HepG2 (cell line): ENCODE data around the gene UQCRC1. TPM values are rescaled to one million over a fixed set of nuclear protein-coding genes. Genes with fewer than 3 reads are reported as not detected.

Experiments used
- ATAC-seq: fragments of 200-7000 bp; cut with Tn5 transposase; 3 replicates; pipeline ENCODE4 v1.9.1; 2020; ENCODE audit warnings: mild to moderate bottlenecking, moderate library complexity
- BruUV-seq: library from RNA; stranded (reverse); fragments of 400-500 nt; replicated peaks from 2 replicates; lab custom pipeline; 2021; lab: Mats Ljungman, UMichigan
- CTCF ChIA-PET: fragments of 300-600 bp; formaldehyde crosslinking; extraction: SDS; loops from one replicate; lab custom pipeline; 2021; ENCODE audit warnings: low total read pairs, inconsistent platforms, low intra/inter-chr PET ratio; lab: Yijun Ruan, JAX
- POLR2A ChIA-PET: fragments of 350-600 bp; sonication (Branson Sonifier 250); formaldehyde crosslinking; loops from one replicate; lab custom pipeline; 2020; ENCODE audit warnings: antibody characterized with exemption, inconsistent platforms; lab: Yijun Ruan, JAX
- DNase-seq: peaks from one replicate; pipeline ENCODE4 v3.0.0-alpha.2; 2015; ENCODE audit warnings: low spot score
- FAIRE-seq: peaks from 3 replicates; lab custom pipeline; 2011; peaks lifted over from hg19 to GRCh38; lab: Jason Lieb, UNC
- H2AFZ ChIP-seq: one replicate; pipeline ENCODE4 v1.6.1; 2011; ENCODE audit warnings: low read length, inconsistent platforms
- H3K27ac ChIP-seq: fragments of 300-600 bp; 3 replicates; pipeline ENCODE4 v1.8.0; 2011; ENCODE audit warnings: mixed run types, mild to moderate bottlenecking, mixed read lengths, low read length, inconsistent platforms; ENCODE audit not compliant: insufficient read depth; ENCODE audit errors: extremely low read length
- H3K27me3 ChIP-seq, 2 experiments: fragments of 200-600 bp in 1 of 2; 2 replicates in 1 of 2; 3 replicates in 1 of 2; pipeline versions ENCODE4 v1.6.0 to v1.8.0; 2011; ENCODE audit warnings: low read length in 2 of 2, mild to moderate bottlenecking in 2 of 2, moderate library complexity in 2 of 2, inconsistent platforms in 1 of 2; ENCODE audit not compliant: insufficient read depth in 2 of 2, control insufficient read depth in 1 of 2
- H3K36me3 ChIP-seq, 2 experiments: fragments of 200-600 bp in 1 of 2; replicated peaks in 1 of 2; 2 replicates in 1 of 2; 3 replicates in 1 of 2; pipeline versions ENCODE4 v1.5.1 to v1.8.0; 2011; ENCODE audit warnings: low read length in 2 of 2, inconsistent platforms in 1 of 2; ENCODE audit not compliant: insufficient read depth in 2 of 2, control insufficient read depth in 1 of 2
- H3K4me1 ChIP-seq: 2 replicates; pipeline ENCODE4 v1.5.1; 2012; ENCODE audit warnings: low read length, inconsistent platforms; ENCODE audit not compliant: insufficient read depth
- H3K4me2 ChIP-seq: 2 replicates; pipeline ENCODE4 v1.6.0; 2011; ENCODE audit warnings: low read depth, low read length, inconsistent platforms
- H3K4me3 ChIP-seq, 3 experiments: fragments of 200-600 bp in 1 of 3; sonication (generic), shearing (Covaris generic) in 1 of 3; replicated peaks in 1 of 3; 2 replicates each; pipeline ENCODE4 v1.5.1; 2011 to 2016; ENCODE audit warnings: low read length in 3 of 3, inconsistent platforms in 2 of 3, low read depth in 2 of 3, mild to moderate bottlenecking in 2 of 3, control low read depth in 1 of 3, mixed read lengths in 1 of 3; ENCODE audit not compliant: insufficient read depth in 1 of 3
- H3K79me2 ChIP-seq: one replicate; pipeline ENCODE4 v1.6.1; 2011; ENCODE audit warnings: low read length, inconsistent platforms; ENCODE audit not compliant: insufficient read depth
- H3K9ac ChIP-seq: 2 replicates; pipeline ENCODE4 v1.6.0; 2011; ENCODE audit warnings: mild to moderate bottlenecking, low read depth, low read length, inconsistent platforms; ENCODE audit not compliant: insufficient read depth
- H3K9me3 ChIP-seq: 2 replicates; pipeline ENCODE4 v1.5.1; 2012; ENCODE audit warnings: mild to moderate bottlenecking, low read length
- H4K20me1 ChIP-seq: 2 replicates; pipeline ENCODE4 v1.6.0; 2011; ENCODE audit warnings: inconsistent platforms, mild to moderate bottlenecking, low read length, moderate library complexity; ENCODE audit not compliant: insufficient read depth
- ATF1 ChIP-seq: IDR thresholded peaks from 2 replicates; pipeline ENCODE4 v1.6.1; 2016; ENCODE audit warnings: mild to moderate bottlenecking, control low read depth
- ATF5 ChIP-seq: sonication (generic); formaldehyde crosslinking; IDR thresholded peaks from 2 replicates; pipeline ENCODE4 v1.4.0; 2020; ENCODE audit warnings: mild to moderate bottlenecking, low read depth, missing genetic modification reagents
- CEBPG ChIP-seq: IDR thresholded peaks from 2 replicates; pipeline ENCODE4 v1.6.1; 2016
- ETV6 ChIP-seq: sonication (generic); formaldehyde crosslinking; conservative IDR thresholded peaks from 2 replicates; pipeline ENCODE4 v1.4.0; 2020; ENCODE audit warnings: missing genetic modification reagents
- GABPA ChIP-seq, 2 experiments: IDR thresholded peaks; 2 replicates each; pipeline ENCODE4 v1.6.1; 2011 to 2016; ENCODE audit warnings: low read depth in 2 of 2, low read length in 1 of 2, missing biosample characterization in 1 of 2, missing genetic modification characterization in 1 of 2
- HNRNPL ChIP-seq: fragments of 200-400 bp; formaldehyde crosslinking; IDR thresholded peaks from 2 replicates; pipeline ENCODE4 v1.6.1; 2017; ENCODE audit warnings: mild to moderate bottlenecking, low read depth, low read length
- KAT2B ChIP-seq: fragments of 150-350 bp; IDR thresholded peaks from 2 replicates; pipeline ENCODE4 v1.6.1; 2014; ENCODE audit warnings: low read depth, low read length, borderline replicate concordance
- MED13 ChIP-seq: sonication (generic); formaldehyde crosslinking; IDR thresholded peaks from 2 replicates; pipeline ENCODE4 v1.5.0; 2020; ENCODE audit warnings: missing genetic modification reagents
- RAD51 ChIP-seq: fragments of 450-650 bp; IDR thresholded peaks from 2 replicates; pipeline ENCODE4 v1.6.1; 2016; ENCODE audit warnings: borderline replicate concordance
- RCOR2 ChIP-seq: IDR thresholded peaks from 2 replicates; pipeline ENCODE4 v1.6.1; 2016; ENCODE audit warnings: missing biosample characterization, missing genetic modification reagents
- SALL2 ChIP-seq: sonication (generic); formaldehyde crosslinking; IDR thresholded peaks from 2 replicates; pipeline ENCODE4 v1.8.1; 2023; ENCODE audit warnings: mild to moderate bottlenecking, missing genetic modification reagents, inconsistent platforms
- ZFP1 ChIP-seq: IDR thresholded peaks from 2 replicates; pipeline ENCODE4 v1.6.1; 2016
- ZNF333 ChIP-seq: sonication (generic); formaldehyde crosslinking; IDR thresholded peaks from 2 replicates; pipeline ENCODE4 v1.4.0; 2020; ENCODE audit warnings: mild to moderate bottlenecking, missing genetic modification reagents, borderline replicate concordance
- ZNF460 ChIP-seq: sonication (generic); formaldehyde crosslinking; IDR thresholded peaks from 2 replicates; pipeline ENCODE4 v1.5.1; 2020; ENCODE audit warnings: missing genetic modification reagents, mild to moderate bottlenecking, borderline replicate concordance
- ZNF558 ChIP-seq: sonication (generic); formaldehyde crosslinking; IDR thresholded peaks from 2 replicates; pipeline ENCODE4 v1.9.0; 2022; ENCODE audit warnings: mild to moderate bottlenecking, missing genetic modification reagents, borderline replicate concordance
- WGBS: methylation state at CpG from one replicate; pipeline ENCODE4 v1.1.6; 2017; ENCODE audit warnings: low lambda C conversion rate; 5-methylcytosine and 5-hydroxymethylcytosine counted together
- in situ Hi-C: cut with HindIII; loops from 2 replicates; pipeline ENCODE4 v1.10.0; 2017; ENCODE audit warnings: low pct_unique_long_range_greater_than_20kb; ENCODE audit not compliant: extremely low pct_ligation_motif_present
- intact Hi-C: fragments of 100-400 bp; cut with micrococcal nuclease; formaldehyde crosslinking; loops from one replicate; pipeline ENCODE4 v1.10.0; 2022; ENCODE audit not compliant: unreplicated experiment
- polyA plus RNA-seq, 8 experiments: library from polyadenylated mRNA; depleted of rRNA in 3 of 8; stranded (reverse) in 7 of 8; unstranded in 1 of 8; fragments of >200 nt; fragmentation: Illumina TruSeq in 4 of 8; extraction: Trizol in 4 of 8; gene quantifications; 2 replicates each; pipeline versions ENCODE4 v1.2.1 to v1.2.3, GENCODE V29; 2011 to 2016; ENCODE audit warnings: low read depth in 4 of 8, missing spikeins in 1 of 8, mixed read lengths in 1 of 8; ENCODE audit not compliant: insufficient read depth in 1 of 8
- total RNA-seq, 5 experiments: library from RNA; depleted of rRNA; stranded (reverse); fragments of >200 nt; fragmentation: Illumina TruSeq; extraction: Trizol; gene quantifications; 2 replicates each; pipeline ENCODE4 v1.2.3, GENCODE V29; 2016; ENCODE audit warnings: low read depth in 1 of 5

Gene UQCRC1
- total and polyA plus RNA-seq, 2 of the 13 experiments (the other 11 are each of a cell fraction or from before 2014, with no cell fraction given), result 316 to 680 TPM

GRCh38 chr3:48576647-48577046, 32.8 kb downstream of the UQCRC1 start:
- H3K9me3 ChIP-seq, result no peaks in the 10 kb centered on the region
- H4K20me1 ChIP-seq, result no peaks in the 10 kb centered on the region
- H3K4me1 ChIP-seq, result peaks cover 37% of the 10 kb centered on the region
- no peaks in the 10 kb centered on the region for H3K27me3 ChIP-seq
- H3K27ac ChIP-seq, result no peak overlapping the region
- TF ChIP-seq ZNF333 (no peak), ATF1 (CRISPR knock-in tag) (no peak), KAT2B (no peak), SALL2 (CRISPR knock-in tag) (no peak), ZNF460 (CRISPR knock-in tag) (no peak), GABPA (IDR thresholded peaks at IDR 0.05; ENCODE audit: low read depth, low read length) (no peak), GABPA (CRISPR knock-in tag; IDR thresholded peaks at IDR 0.05; ENCODE audit: low read depth) (no peak), ZNF558 (CRISPR knock-in tag) (no peak), ETV6 (CRISPR knock-in tag) (no peak), RCOR2 (CRISPR knock-in tag) (no peak), RAD51 (no peak), ATF5 (CRISPR knock-in tag) (no peak), HNRNPL (no peak), ZFP1 (CRISPR knock-in tag) (no peak), CEBPG (CRISPR knock-in tag) (no peak), MED13 (CRISPR knock-in tag) (no peak)
- WGBS, result 49% methylated on average over 2 of the region's 4 CpGs
- BruUV-seq, result no TSS peak
- POLR2A ChIA-PET, result interaction anchor here (1.1 kb wide), 1 partner anchor 20 kb away, joined by 3 read pairs; the partner anchor contains the start of gene PFKFB4
- no peak overlapping the region for H2AFZ ChIP-seq
- in situ Hi-C loops, result no loop called here
- intact Hi-C loops, result no loop called here
- no peaks in the 10 kb centered on the region for H3K79me2 ChIP-seq
- no peak overlapping the region for H3K4me2 ChIP-seq
- ATAC-seq (no peak), FAIRE-seq (no peak), DNase-seq (no peak)
- no peak overlapping the region for H3K4me3 ChIP-seq
- CTCF ChIA-PET, result no interaction called here
- no peak overlapping the region for H3K9ac ChIP-seq
- no peaks in the 10 kb centered on the region; a peak in 1 of 5 replicates for H3K36me3 ChIP-seq
